NCI-H446 treated with DMSO at 0.1 percent for 48 hours (cell line): ENCODE measurements around the gene COL4A1.
"Not testable (repeated sequence)": the region's sequence is repeated elsewhere in the genome, so short reads cannot be mapped to it uniquely, and the experiment has no call there.

Source experiments
- DNase-seq: peaks from one replicate; lab custom pipeline; 2025; lab: John Stamatoyannopoulos, UW

COL4A1 gene

GRCh38 chr13:110114316-110114715 is 192.6 kb downstream of the COL4A1 start:
- no peak for DNase-seq

GRCh38 chr13:110113284-110113764 is 193.6 kb downstream of the COL4A1 start:
- DNase-seq = no peak

- not testable (repeated sequence) for DNase-seq
Measured at GRCh38 chr13:110112379-110112778, 194.6 kb downstream of the COL4A1 start.

- no peak for DNase-seq
Measured at GRCh38 chr13:110110783-110111182, 196.2 kb downstream of the COL4A1 start.

GRCh38 chr13:110109910-110110309 is 197.0 kb downstream of the COL4A1 start:
- DNase-seq = no peak

- no peak for DNase-seq
Measured at GRCh38 chr13:110109140-110109783, 197.7 kb downstream of the COL4A1 start.

- DNase-seq = no peak
Measured at GRCh38 chr13:110108348-110109139, 198.4 kb downstream of the COL4A1 start.

GRCh38 chr13:110107568-110108347 is 199.2 kb downstream of the COL4A1 start:
- DNase-seq = no peak

- DNase-seq = no peak
Measured at GRCh38 chr13:110106726-110107125, 200.2 kb downstream of the COL4A1 start.

- DNase-seq = no peak
Measured at GRCh38 chr13:110105136-110105535, 201.8 kb downstream of the COL4A1 start.

GRCh38 chr13:110103534-110103933 is 203.4 kb downstream of the COL4A1 start:
- DNase-seq = no peak

- no peak for DNase-seq
Measured at GRCh38 chr13:110103026-110103425, 203.9 kb downstream of the COL4A1 start.

- no peak for DNase-seq
Measured at GRCh38 chr13:110102053-110102452, 204.9 kb downstream of the COL4A1 start.

- DNase-seq = no peak
Measured at GRCh38 chr13:110099922-110100321, 207.0 kb downstream of the COL4A1 start.
